NCI-H524 (cell line): ENCODE measurements around the gene HEMGN.

Experiments
- DNase-seq, 2 experiments: peaks; one replicate each; lab custom pipeline; 2025; lab: John Stamatoyannopoulos, UW

The HEMGN gene

DNA sequence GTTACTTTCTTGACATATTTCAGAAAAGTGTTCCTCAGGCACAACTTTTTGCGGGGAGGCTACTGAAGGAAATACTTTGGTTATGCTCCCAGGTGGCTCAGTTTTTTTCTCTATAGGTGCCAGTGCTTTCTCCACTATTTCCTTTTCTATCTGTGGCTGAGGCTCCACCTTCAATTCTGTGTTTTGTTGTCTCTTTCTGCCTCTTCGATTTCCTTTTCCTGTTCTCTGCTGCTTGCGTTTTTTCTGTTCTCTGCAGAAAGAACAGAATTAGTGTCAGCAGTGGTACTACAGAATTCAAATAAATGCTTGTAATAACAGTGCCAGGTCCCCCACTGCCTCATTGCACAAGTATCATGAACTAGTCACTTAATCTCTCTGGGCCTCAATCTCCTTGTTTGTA lies 7.0 kb downstream of the HEMGN start:
- DNase-seq: no peak

DNA sequence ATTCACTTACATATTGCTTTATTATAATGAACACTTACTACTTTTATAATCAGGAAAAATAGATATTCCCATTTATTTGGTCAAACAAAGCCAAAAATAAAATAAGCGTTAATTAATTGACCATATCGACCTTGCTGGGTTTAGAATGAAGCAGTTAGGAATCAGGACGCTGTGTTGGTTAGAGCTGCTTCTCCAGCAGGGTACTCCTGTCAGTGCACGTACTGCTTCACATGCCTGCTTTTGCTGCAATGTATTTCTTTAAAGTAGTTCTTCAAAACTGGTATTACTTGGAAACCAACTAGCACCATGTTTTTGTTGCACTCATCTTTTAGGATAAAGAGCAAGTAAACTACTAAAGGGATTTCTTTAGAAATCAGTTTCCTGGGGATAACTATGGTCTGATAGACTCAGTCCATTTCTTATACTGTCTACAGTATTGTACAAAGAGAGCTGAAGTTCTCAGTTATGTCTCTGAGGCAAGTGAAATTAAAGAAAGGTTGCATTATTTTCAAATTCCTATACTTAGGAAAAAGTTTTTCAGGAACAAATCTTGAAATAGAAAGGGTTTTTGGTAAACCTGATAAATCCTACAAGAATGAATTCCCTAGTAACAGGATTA lies 8.9 kb downstream of the HEMGN start:
- no peak for DNase-seq

DNA sequence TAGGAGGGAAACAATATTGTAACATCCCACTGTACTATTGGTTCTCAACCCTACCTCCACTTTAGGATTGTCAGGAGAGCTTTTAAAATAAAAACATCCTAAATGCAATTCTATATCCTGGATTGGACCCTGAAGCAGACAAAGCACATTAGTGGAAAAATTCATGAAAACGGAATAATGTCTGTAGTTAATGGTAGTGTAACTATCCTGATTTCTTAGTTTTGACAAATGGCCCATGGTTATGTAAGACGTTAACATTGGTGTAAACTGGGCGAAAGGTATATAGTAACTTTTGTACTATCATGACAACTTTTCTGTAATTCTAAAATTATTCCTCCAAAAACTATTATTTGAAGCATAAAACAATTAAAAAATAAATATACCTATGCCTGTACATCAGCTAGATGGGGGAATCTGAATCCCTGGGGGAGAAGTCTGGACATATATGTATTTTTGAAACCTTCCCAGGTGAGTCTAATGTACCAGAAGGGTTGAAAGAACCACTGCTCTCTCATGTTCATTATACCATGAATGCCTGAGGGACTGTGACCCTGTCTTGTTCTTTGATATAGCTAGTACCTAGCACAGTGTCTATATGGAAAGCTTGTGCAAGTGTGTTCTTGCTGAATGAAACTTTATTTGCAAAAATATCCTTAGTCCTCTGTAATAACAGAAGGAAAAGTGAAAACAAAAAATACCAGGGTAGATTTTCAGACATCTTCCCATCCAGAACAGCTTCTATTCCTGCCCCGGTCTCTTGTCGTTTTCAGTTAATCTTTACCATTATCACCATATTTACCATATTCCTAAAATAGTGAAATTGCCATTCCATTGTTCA lies 12.3 kb downstream of the HEMGN start:
- DNase-seq: no peak

DNA sequence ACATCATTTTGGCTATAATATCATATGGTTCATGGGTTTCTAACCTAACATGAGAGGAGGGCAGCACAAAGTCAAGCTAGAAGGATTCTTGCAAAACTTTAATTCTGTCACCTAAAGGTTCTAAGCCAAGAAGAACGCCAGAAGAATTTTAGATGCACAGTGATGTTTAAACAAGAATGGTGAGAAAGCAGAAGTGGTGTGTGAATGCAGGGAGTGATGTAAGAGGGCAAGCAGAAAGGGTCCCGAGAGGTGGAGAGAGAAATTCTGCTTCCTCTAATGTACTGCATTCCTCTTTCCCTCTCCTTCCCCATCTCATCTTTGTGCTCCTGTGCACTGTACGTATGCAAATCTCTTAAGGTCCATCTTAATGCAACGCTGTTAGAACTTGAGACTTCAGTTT lies 13.6 kb downstream of the HEMGN start:
- DNase-seq: no peak

DNA sequence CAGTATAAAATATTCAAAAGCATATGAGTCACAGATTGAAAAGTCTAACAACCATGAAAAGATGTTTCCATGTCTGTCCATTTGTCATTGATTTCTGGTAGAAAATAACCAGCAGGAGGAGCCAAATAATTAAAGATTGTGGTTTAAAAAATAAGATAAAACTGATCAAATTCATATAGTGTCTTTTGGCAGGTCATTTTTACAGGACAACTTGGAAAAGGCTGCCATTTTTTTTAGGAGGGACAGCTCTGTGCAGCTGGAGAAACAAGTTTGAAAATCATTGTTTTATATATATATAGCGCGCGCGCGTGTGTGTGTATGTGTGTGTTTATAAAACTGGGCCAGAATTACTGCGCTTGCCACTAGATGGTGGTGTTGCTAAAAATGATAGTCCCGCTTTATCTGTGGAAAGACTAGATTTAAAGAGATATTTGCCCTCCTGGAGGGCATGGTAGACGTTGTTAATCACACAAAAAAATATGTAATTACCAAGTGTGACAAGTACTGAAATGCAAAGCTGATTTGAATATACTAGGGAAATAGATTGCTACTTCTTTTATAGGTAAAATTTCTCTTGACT lies 14.4 kb downstream of the HEMGN start:
- peak; percentile 78 to 89 for DNase-seq

DNA sequence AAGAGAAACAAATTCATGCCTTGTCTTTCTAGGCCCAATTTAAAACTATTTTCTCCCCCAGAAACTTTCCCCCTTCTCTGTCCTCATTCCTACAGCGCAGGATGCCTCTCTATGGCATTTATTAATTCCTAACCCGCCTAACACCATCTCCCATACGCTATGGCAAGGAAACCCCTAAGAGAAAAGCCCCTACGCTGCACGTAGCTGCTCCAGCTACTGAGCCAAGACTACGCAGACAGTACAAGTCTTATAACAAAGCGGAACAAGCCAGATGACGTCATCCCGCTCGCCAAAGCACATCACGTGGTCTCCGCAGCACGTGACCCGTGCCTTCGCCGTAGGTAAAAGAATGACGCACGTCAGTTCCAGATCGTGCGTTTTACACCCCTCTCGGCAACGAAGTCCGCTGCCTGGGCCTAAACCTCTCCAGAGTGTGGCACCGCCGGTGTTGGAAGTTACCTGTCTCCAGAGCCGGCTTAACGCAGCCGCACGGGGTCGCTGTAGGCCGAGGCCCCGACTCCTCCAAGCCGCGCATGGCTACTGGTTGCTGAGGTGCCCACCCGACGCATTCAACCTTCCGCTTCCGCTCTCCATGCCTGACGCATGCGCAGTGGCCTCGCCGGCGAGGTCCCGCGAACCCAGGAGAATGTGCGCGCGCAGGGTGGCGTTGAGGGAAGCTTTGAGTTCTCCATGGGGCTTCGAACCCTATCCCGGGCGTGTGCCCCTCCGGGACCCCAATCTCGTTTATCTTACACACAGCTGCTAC lies 15.8 kb downstream of the HEMGN start, which contains the start of gene TRMO:
Gene TRMO (minus strand): TSS at position 542 of the 766 bp plus-strand sequence. CDS start 7 bp downstream, at position 535.
- DNase-seq: peak; percentile 99

DNA sequence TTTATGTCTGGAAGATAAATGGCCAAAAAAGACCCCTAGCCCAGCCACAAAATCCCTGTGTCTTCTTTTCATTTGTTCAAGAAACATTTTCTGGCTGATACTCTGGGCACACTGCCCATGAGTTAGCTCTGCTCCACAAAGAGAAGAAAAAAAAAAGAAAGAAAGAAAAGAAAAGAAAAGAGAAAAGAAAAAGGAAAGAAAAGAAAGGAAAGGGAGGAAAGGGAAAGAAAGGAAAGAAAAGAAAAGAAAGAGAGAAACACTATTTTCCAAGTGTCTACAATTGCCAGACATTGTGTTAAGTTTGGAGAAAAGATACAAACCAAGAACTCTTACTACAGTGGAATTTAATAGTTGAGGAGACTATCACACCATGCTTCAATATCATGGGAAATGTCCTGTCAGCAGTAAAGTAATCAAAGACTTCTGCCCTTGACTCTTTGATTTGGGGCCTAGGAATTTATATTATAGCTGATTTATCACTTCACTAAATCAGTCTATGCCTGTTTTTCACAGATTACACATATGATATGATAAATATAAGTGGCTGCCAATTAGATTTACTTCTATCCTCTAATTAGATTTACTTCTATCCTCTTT lies 18.7 kb downstream of the HEMGN start:
- no peak for DNase-seq

DNA sequence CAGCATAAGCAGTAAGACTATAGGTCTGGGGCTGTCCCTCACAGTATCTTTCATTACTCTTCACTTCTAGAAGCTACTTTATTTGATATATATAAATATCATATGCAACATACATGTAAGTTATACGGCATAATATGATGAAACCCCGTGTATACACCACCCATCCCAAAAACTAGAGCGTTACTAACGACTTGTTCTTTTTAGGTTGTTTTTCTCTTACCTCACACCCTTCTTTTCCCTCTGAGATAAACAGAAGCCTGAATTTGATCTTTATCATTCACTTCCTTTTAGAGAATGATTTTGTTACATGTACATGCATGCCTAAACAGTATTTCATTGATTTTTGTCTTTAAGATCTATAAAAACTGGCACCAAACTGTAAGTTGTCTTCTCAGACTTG lies 19.4 kb downstream of the HEMGN start:
- no peak for DNase-seq

DNA sequence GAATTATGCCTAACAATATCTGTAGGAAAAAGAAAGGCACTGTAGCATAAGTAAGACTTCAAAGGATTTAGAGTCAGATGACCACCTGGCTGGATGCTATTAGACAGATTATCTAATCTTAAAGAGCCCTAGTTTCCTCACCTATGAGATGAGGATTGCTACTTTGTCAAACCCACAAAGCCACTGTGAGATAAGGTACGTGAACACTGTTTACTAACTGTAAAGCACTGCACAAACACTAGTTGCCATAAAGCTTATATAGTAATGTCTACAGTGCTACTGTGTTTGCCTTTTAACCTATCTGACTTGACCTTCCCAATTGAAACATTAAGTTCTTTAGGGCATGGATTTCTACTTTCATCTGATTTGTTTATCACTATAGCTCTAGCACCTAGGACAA lies 26.0 kb downstream of the HEMGN start:
- DNase-seq: no peak

DNA sequence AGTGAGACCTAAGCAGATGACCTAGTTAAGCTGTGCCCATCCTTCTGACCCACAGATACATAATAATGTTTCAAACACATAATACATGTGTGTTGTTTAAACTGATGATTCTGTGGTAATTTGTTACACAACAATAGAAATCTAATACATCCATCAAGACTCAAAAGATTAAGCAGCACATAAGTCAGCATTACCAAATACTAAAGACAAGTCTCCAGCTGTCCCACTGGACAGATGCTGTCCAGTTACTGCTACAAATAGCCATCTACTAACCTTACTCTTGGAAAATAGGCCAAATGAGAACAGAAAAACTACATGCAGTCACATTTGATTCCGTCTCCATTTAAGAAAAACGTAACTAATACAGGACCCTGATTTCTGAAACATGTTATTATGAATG lies 26.4 kb downstream of the HEMGN start:
- DNase-seq: no peak

DNA sequence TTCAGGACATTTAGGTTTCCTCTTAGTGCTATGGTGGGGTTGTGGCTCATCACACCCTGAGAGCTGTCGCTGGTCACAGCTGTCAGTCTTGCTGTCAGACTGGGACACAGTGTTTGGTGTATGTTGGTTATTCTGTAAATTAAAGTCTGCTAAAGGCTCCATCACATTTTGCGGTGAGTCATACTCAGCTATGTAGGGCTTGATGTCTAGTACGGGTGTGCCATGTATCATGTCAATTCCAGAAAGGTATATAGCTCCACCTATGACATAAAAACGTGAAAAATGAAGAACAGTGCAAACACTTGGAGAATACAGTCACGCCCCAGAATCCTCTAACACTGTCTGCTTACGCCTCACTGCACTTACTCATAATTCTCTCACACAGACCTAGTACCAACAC lies 27.6 kb downstream of the HEMGN start:
- DNase-seq: no peak

DNA sequence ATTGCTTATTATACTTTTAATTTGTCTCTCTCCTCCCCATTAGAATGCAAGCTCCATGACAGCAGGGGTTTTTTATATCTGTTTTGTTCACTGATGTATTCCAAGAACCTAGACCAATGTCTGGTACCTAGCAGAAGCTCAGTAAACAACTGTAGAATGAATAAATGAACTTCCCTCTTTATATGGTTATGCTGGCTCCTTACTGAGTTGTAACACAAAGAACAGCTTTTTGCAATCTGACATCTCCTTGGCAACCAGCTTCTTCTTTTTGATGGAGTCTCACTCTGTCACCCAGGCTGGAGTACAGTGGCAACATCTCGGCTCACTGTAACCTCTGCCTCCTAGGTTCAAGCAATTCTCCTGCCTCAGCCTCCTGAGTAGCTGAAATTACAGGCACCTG lies 29.3 kb downstream of the HEMGN start:
- DNase-seq: no peak

DNA sequence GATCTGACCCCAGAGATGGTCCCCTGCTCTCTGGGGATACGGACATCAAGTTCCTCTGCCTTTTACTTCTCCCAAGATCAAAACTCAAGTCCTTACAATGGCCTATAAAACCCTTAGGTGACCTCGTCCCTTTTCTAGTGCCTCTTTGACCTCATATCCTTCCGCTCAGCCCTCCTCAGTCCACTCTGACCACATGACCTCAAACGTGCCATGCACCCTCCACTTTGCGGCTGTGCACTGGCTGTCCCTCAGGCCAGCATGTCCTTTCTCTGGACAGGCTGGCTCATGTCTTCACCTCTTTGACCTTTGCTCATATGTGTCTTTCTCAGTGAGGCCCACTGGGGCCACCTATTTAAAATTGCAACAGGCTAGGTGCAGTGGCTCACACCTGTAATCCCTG lies 30.3 kb downstream of the HEMGN start:
- DNase-seq: no peak

DNA sequence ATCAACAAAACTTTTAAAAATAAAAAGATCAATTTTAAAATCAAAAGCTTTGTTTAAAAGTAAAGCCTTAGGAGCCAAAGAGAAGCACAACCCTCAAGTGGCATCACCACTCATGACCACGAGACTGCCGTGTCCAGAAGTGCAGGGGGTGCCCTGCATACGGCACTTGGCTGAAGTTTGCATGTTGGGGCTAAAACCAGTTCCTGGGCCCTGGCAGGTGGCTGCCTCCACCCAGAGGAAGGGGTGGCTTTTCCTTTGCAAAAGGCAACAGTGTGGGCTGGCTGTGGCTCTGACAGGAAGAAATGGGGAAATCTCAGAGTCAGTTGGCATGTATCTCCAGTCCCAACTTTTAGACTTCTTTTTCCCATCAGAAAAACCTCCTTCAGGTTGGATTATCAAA lies 30.9 kb downstream of the HEMGN start:
- no peak for DNase-seq

DNA sequence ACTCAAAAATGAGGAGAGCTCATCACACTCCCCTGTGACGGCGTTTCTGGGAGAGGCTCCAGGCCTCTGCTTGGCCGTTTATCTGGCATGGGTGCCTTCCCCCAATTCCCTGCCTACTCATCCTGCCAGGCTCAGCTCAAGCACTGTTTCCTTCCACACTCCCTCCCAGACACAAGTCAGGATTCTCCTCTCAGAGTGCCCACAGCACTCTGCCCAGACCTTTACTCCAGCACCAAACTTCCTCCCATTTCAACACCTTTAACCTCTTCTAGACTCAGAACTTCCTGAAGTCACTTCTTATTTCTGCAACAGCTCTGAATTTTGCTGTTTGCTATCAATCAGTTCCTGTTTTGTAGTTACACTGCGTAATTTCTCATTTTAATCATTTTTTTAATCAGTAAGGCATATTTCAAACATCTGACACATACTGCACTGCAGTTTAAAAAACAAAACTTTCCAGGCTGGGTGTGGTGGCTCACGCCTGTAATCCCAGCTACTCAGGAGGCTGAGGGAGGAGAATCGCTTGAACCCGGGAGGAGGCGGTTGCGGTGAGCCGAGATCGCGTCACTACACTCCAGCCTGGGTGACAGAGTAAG lies 31.6 kb downstream of the HEMGN start:
- no peak for DNase-seq

DNA sequence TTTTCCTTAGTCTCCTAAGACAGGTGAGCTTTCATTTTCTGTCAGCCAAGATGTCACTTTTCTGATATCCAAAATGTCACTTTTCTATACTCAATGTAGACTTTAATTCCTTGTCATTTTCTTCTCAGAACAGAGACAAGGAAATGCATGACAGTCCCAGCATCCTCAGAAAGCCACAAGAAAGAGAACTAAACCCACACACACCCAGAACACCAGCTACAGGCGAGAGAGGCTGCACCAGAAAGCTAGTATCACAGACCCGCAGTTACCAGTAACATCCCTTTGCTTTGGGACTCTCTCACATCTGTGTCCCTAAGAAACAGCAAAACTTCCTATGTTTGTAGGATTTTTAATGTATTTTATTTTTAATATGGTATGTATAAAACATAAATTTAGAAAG lies 32.7 kb downstream of the HEMGN start:
- DNase-seq: no peak

DNA sequence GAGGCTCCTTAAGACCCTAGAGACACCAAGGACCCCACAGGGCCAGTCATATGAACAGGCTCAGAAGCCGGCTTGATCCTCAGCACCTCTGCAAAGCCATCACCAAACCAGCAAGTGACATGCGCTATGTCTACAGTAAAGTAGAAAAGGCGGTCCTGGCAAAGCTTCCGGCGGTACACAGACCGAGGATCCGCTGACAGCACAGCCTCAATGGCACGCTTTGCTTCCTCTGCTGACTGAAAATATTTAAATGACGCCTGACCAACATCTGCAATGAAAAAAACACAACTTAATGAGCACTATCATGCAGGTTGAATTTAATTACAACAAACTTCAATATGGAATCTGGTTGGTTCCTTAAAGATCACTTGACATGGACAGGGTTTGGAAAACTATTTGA lies 33.2 kb downstream of the HEMGN start:
- DNase-seq: no peak

DNA sequence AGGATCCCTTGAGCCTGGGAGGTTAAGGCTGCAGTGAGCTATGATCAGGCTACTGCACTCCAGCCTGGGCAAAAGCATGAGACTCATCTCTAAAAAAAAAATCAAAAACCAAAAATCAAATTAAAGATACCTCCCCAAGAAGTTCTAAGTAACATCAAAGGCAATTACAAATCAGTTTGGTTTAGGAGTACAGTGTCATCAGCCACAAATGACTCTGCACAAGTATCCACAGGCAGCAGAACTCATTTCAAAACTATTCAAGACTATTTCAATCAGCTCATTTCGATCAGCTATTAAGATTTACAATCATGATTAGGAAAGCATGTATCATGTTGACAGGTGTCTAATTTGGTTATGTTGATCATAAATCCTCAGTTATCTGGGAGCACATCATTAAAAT lies 34.8 kb downstream of the HEMGN start:
- no peak for DNase-seq

DNA sequence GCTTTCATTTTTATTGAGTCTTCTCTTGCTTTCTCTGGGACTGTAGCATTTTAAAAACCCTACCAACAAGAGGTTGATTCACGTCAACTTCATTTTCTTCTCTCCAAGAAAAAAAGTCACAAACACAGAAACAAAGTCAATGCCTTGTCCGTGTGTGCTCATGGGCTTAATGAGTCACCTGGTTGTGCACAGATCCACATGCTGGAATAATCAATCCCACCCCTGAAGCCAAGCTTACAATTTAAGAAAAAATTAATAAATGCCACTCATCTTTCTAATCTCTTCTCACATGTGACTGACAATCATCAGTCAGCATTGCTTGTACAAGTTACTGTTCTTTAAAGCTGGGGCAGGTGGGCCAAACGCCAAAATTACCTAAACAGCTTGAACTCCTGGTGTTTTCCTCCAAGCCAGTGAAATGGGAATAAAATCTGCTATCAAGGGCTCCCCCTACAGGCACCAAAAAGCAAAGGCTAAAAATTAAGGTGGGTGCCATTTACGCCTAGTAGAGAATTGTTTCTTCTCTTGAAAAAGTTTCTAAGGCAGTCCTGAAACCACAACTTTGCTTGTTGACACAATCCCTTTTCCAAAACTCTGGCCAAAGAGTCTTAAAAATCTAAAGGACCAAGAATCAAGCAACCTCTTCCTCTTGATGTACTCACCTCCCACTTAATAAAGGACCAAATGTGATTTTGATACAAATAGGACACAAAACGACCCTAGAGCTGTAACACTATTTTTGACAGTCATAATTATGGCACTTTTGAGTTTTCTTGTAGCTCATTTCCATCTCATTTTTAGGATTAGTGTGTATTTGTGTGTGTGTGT lies 37.0 kb downstream of the HEMGN start:
- DNase-seq: peak; percentile 13 to 68

DNA sequence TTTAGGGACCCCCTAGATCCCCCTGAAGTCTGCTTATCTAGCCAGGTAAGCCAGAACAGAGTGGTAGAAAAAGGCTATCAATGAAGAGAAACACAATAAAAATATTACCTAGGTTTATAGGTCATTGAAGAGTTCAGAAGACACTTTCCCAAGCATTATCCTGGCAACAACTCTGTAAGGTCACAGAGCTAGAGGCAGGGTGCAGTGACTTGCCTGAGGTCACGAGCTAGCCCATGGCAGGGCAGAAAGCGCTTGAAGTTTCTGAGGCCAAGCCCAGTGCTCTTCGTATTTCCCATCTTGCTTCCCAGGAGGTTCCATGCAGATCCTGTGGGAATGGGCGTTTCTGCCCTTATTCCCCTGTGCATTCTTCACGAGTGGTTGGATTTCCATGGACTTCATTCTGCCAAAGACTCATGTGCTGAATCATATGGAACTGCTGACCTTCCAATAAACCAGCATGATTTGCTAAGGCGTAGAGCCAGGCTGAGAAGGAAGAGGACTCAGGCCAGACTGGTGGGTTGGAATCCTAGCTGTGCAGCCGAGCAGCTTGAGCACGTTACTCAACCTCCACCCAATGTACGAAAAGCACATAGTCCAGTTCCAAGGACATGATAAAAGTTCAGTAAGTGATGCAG lies 37.8 kb downstream of the HEMGN start:
- no peak for DNase-seq
